Measurements from ENCODE around the gene CYTH4.

Gene CYTH4

DNA sequence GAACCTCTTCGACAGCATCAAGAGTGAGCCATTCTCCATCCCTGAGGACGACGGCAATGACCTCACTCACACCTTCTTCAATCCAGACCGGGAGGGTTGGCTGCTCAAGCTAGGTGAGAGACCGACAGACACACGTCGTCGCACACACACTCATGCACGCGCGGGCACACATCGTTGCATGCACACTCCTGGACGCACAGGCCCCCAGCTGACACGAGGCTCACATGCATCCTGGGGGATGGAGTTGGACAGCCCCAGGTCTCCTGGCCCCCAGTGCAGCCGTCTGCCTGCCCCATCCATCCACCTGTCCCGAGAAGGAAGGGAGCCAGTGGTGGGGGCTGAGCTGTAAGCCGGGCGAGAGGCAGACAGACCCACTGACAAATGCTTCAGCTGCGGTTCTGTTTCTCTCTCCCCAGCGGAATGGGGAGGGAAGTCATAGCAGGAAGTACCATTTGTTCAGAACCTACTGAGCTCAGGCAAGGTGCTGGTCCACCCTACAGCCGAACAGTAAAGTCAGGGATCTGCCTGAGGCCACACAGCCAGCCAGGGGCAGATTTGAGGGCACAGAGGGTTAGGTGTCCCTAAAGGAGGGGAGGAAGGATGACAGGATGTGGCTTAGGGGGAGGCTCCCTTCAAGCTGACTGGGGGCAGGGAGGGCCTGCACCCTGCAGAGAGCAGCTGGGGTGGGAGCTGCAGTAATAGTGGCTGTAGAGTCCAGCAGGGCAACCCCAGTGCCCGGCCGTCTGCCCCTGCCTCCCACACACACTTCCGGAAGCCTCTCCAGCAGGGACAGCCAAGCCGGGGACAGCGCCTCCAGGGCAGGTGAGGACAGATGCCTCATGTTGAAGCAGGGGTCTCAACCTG lies 27.1 kb downstream of the CYTH4 start:
- DNase-seq (ENCODE audit: low spot score) (peak; percentile 84), FAIRE-seq (peak; percentile 58)

DNA sequence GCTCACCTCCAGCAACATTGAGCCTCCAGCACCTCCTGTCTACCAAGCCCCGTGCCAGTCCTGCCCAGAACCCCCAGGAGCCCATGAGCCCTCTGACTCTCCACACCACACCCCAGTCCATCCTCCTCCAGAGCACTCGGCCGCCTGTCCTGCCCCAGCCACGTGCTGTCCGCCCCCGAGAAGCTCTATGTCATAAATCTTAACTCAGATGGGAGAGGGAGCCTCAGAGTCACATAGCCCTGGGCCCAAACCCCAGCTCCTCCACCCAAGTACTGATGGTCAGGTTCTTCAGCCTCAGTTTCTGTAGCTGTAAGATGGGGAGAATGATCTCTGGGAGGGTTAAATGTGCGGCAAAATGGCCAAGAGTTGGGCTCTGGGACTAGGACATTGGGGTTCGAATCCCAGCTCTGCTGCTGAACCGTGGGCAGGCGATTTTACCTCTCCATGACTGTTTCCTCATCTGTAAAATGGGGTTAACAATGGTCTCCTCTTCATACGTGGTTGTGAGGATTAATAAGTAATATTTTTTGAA lies 27.8 kb downstream of the CYTH4 start:
- DNase-seq (ENCODE audit: low spot score) (no peak), FAIRE-seq (no peak)

DNA sequence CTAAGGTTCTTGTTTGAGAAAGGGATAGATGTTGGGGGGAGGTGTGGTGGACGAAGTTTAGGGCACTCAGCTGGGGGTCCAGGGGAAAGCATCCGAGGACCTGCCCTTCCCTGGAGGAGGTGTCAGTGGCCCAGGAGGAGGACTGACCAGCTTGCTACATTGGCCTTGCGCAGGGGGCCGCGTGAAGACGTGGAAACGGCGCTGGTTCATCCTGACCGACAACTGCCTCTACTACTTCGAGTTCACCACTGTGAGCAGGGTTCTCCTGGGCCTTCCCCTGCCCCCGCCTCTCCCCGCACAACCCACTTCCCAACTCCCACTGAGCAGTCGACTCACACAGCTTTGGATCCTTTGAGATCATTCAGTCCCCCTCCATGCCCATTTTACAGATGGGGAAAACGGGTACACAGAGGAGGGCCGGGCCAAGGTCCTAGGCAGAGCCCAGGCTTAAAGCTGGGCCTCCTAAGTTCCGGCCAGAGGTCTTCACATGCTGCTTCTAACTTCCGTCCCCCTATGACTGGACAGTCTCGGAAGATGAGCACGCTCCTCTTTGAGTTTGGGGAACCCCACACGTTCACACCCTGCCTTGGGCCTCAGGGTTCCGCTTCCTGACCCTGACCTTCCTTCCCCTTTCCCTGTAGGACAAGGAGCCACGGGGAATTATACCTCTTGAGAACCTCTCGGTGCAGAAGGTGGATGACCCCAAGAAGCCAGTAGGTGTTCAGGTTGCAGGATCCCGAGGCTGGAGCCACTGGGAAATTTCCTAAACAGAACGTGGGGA lies 28.7 kb downstream of the CYTH4 start:
- DNase-seq (ENCODE audit: low spot score) (no peak), FAIRE-seq (no peak)

DNA sequence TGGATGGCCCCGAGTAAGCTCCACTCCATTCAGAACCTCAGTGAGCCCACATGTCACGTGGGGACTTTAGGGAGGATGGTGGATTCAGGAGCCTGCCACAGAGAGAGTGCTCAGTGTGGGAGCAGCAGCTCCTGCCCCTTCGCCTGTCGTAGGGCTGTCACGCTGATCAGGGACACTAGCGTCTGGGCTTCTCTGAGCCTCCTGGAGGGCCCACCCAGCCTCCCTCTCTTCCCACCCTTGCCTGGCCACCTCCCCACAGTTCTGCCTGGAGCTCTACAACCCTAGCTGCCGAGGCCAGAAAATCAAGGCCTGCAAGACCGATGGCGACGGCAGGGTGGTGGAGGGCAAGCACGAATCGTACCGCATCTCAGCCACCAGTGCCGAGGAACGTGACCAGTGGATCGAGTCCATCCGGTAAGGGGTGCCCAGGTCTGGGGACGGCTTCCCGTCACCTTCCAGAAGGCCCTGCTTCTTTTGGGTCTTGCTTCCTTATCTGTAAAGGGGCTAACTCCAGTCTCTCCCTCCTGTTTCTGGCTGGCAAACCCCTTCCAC lies 29.5 kb downstream of the CYTH4 start:
- FAIRE-seq: no peak
- no peak for DNase-seq (ENCODE audit: low spot score)

DNA sequence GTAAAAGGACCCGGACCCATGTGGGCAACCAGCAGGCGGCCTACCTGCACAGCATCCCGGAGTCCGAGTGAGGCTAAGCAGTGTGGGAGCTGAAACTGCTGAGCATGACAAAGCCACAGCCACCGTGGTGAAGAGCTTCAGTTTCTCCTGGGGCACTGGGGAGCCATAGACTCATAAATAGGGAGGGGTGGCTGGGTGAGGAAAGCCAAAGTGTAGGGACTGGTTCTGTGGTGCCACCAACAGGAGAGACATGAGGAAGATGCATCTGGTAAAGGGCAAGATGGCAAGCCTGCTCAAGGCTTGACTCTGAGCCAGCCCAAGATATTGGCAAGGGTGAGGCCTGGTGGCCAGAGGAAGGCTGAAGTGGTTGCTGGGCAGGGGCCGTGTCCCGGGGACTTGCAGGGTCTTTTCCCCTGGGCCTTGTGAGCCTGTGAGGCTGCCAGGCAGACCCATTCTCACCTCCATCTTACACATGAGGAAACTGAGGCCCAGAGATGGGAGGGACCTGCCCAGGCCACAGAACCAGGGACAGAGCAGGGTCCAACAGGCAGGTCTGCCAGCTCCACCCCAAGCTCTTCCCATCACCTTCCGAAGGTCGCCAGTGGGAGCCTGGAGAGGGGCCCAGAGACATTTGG lies 30.4 kb downstream of the CYTH4 start:
- DNase-seq (ENCODE audit: low spot score): no peak
- FAIRE-seq: no peak

DNA sequence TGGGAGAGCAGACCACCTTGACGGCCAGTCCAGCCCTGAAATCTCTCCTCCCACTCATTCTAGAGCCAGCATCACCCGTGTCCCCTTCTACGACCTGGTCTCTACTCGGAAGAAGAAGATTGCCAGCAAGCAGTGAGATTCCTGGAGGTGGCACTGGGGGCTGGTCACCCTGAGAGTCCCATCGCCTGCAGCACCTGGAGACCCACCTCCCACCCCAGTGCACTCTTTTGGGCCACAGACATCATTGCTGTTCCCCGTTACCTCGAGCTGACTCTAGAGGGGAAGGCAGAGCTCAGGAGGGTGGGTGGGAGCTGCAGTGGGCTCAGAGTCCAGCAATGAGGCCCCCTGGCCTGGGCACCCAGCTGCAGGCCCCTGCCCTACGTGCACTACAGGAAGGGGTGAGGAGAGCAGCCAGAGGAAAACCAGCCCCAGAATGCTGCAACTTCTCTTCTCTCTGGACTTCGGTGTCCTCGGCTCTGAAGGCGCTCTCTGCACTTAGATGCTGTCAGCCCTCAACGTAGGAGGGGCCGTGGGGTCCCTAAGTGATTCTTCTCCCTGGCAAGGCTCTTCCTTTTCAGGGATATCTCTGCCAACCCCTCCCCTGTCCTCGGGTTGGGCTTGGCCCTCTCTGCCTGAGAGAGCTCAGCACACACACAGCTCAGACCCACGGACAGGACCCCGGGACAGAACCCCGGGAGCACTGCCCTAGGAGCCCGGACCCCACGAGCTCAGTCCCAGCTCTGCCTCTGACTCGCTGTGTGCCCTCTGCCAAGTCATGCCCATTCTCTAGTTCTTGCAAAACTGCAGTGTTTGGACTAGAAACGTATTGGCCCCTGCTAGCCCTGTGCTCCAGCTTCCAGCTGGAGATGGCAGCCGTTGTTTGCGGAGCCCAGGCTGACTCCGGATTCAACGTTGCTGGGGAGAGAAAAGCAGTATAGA lies 31.3 kb downstream of the CYTH4 start:
- no peak for DNase-seq (ENCODE audit: low spot score)
- no peak for FAIRE-seq

DNA sequence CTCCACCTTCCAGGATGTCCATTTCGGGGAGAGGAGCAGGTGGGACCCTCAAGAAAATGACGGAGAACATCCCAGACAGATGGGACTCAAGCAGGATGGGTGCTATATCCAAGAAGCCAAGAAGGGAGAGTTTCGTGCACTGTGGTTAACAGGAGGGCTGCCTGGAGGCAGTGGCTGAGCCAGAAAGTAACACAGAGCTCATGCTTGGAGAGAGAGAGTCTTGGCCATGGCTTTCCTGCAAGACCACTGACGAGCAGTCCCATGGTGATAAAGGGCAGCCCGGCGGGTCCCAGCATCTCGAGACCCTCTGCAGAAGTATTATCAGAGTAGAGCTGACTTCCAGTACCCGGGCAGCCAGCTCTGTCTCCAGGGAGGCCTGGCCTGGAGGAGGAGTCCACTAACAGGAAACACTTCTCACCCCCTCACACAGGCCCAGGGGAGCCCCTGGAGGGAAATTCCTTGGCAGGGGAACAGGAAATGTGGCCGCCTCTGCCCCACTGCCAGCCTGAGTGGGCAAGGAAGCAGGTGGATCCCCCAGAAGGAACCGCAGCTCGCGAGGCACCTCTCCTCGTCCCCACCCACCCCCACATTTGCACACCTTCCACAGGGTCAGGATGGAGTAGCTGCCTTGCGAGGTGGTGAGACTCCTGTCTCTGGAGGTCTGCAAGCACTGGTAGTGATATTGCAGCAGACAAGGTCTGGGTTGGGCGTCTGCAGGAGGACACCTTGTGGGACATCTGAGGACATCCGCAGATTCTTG lies 32.2 kb downstream of the CYTH4 start:
- DNase-seq (ENCODE audit: low spot score) (no peak), FAIRE-seq (no peak)

DNA sequence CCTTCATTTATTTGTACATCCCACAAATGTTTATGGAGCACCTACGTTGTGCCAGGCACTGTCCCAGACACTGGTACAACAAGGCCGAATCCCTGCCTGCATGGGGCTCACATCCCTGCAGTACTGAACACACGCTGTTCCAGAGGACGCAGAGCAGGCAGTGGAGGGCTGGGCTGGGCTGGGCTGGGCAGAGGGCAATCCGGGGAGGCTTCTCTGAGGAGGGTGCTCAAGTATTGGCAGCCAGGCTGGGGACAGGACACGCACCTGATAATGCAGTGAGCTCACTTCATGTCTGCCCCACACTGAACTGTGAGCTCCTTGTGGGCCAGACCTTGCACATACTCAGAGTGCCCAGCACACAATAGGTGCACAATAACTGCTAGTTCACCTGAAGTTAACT lies 34.1 kb downstream of the CYTH4 start:
- DNase-seq (ENCODE audit: low spot score): no peak
- no peak for FAIRE-seq

DNA sequence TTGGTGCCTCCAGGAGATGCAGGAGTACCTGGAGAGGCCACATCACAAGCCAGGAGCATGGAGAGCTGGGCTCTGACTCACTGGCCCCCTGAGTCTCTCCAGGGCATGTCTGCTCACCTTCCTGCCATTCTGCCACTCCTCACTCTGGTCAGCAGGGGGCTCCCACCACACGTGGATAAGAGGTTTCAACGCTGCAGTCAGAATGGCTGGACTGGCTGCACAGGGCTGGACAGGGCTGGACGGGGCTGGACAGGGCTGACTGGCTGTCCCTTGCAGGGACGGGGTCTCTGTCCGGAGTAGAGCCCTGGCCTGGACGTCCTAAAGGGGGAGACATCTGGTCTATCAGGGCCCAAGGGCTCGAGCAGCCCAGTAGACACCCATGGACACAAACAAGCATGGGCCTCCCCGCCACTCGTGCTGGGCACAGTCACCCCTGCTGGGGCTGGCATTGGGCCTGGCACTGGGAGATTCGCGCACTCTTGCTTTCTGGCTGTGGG lies 34.6 kb downstream of the CYTH4 start:
- DNase-seq (ENCODE audit: low spot score): peak; percentile 90

DNA sequence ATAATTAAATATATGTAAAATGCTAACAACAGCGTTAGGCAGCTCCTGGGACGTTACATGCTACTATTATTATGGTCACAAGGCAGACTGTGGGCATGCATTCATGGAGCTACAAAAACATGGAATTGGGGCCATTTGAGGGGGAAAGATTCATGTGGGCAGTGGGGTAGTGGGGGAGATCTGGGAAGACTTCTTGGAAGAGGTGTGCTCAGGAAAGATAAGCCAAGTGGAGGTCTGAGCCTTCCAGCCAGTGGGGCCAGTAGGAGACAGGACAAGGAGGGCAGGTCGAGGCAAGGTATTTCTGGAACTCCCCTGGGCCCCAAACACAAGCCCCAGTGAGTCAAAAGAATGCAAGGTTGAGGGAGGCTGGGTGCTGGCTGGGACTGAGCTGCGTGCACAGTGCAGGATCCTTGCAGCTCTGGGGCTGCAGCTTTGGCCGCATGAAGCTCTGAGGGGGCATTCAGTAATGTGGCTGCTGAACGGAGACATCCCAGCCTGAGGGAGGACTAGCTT lies 35.4 kb downstream of the CYTH4 start:
- DNase-seq (ENCODE audit: low spot score) (no peak), FAIRE-seq (no peak)

More for the DNA sequence above, 34.6 kb downstream of the CYTH4 start:
- FAIRE-seq: peak; percentile 55

DNA sequence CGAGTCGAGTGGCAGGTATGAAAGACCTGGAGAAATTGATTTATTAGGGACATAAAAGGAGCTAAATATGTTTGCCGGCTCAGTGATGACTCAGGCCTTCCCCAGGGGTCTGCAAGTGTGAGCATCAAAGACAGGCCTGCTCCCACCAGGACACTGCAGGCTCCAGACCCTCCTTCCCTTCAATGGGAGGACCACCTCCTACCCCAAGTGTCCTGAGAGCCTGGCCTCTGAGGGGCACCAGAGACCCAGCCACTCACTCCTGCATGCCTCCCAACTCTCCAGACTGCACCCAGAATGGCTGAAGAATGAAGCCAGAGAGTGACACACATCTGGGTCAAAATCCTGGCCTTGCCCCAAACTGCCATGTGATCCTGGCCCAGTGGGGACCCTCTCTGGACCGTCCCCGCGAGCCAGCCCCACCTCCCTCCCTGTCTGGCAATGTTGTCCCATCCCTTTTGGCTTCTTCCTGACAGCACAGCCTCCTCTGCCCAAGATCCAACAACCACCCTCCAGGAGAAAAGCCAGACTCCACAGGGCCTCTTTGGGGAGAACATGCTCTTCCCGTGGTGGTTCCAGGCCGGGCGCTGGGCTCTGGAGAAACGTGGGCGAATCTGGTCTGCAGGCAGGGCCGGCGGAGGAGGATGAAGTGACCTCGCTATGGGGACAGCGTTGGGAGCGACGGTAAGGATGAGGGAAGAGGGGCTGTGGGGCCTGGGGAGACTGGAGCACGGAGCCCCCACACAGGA lies 36.2 kb downstream of the CYTH4 start:
- FAIRE-seq (no peak), DNase-seq (ENCODE audit: low spot score) (no peak)

DNA sequence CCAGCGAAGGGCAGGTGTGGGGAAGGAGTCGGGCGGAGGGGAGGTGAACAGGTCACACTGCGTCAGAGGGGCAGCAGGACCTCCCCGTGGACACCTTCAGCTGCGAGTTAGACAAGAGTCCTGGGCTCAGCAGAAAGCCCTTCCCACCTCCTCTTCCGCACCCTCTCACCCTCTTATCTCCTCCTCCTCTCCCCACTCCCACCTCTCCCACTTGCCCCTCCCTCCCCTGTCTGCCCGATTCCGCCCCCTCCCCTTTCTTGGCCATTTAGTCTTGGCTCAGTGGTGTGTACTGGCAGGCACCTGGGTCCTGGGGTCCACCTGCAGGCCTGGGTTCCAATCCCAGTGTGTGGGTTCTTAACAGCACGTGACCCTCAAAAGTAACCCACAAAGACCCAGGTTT lies 37.2 kb downstream of the CYTH4 start:
- no peak for FAIRE-seq
- no peak for DNase-seq (ENCODE audit: low spot score)

DNA sequence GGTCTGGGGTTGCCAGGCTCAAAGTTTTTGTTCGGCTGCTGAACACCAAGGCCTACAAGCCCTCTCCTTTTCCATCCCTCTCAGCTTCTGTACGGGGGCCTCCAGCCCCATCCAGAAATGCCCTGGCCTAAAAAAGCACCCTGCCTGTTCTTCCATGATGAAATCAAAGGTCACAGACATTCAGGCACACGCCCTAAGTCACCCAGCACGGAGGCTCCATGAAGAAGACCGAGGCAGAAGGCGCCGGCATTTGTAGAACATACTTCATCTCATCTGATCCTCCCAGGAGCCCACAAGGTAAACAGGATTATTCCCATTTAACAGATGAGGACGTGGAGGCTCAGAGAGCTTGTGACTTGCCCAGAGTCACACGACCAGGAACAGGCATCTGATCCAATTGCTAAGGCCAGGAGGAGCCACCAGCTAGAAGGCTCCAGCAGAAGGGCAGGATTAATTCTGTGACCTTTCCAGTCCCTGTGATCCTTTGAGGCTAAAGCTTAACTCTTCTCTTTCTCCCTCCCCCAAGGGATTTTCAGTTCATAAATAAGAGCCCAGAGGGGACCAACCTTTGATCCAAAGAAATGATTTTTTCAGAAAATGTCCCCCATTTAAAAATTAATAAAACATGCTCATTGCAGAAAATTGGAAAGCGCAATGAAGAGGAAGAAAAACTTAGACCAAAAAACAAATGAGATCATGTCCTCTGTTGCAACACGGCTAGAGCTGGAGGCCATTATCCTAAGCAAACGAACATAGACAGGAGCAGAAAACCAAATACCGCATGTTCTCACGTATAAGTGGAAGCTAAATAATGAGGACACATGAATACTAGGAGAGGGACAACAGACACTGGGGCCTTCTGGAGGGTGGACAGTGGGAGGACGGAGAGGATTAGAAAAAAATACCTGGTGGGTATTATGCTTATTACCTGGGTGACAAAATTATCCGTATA lies 38.7 kb downstream of the CYTH4 start:
- DNase-seq (ENCODE audit: low spot score): no peak
- FAIRE-seq: no peak

DNA sequence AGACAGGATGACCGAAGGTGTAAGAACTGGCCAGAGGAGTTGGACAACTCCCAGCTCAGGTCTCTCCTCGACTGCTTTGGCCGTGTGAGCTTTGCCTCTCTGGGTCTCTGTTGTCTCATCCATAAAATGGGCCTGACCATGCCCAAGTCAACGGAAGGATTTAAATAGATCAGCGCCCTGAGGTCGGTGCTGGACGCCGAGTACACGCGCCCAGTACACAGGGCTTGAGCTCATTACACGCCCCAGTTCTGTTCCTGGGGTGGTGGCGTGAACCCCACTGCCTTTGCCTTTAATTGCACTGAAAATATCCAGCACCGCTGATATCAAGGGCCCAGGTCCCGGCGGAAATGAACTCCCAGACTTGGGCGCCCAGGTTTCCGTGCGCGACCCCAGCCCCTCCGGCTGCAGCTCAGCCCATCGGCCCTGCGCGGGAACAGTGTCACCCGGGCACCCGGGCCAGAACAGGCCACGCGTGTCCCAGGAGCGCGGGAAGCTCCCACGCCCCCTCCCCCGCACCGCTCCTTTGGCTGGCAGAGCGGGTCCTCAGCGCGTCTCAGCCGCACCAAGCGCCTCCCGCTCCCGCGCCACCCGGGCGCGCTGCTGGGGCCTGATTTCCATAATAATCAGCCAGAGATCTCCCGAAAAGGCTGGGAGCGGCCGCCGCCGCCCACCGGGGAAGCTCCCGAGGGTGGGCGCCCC lies 42.2 kb downstream of the CYTH4 start:
- no peak for FAIRE-seq
- no peak for DNase-seq (ENCODE audit: low spot score)

DNA sequence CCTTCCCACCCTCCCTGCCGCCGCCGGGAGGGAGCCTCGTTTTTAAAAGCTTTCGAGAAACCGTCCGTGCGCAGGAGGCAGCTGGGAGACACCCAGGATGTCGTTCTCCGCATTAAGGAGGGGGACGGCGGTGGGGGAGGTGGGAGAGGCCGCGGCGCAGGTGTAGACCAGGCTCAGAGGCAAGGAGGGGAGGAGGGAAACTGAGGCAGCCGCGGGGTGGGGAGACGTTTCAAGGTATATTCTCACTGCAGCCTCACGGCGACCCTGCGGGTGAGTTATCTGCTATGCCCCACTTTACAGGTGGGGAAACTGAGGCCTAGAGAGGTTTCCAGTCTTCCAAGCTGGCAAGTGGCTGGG lies 42.7 kb downstream of the CYTH4 start:
- DNase-seq (ENCODE audit: low spot score) (no peak), FAIRE-seq (no peak)

DNA sequence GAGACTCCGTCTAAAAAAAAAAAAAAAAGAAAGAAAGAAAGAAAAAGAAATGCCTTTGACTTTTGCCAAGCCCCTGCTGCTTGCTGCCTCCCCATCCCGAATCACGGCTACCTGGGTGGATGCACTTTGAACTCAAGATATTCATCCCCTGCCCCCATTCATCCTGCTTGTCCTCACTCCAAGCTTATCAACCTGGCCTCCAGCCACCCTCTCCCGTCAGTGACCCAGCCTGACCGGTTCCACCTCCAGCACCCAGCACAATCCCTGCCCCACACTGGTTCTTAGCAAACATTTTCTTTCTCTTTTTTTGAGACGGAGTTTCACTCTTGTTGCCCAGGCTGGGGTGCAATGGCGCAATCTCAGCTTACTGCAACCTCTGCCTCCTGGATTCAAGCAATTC lies 44.4 kb downstream of the CYTH4 start:
- FAIRE-seq: no peak

DNA sequence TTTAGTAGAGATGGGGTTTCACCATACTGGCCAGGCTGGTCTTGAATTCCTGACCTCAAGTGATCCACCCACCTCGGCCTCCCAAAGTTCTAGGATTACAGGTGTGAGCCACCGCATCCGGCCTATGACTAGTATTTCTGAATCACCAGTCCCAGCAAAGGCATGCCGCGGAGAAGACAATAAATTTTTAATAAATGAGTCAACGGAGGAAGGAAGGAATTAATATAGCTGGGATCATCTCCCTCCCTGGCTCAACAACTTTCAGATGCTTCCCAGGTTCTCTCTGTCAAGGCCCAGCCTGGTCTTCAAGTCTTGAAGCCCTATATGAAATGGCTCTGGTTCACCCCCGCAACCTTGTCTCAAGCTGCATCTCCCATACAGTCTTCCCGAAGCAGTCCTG lies 45.7 kb downstream of the CYTH4 start:
- peak; percentile 91 for FAIRE-seq
- peak; percentile 92 for DNase-seq (ENCODE audit: low spot score)

More for the DNA sequence above, 44.4 kb downstream of the CYTH4 start:
- DNase-seq (ENCODE audit: low spot score): no peak
